Pons (tissue), 1 donor: ENCODE data around the gene EIF5AL1.
"Not testable (repeated sequence)": the region's sequence is repeated elsewhere in the genome, so short reads cannot be mapped to it uniquely, and the experiment has no call there.

Source experiments
- DNase-seq: peaks from one replicate; pipeline ENCODE4 v3.0.0-alpha.2; 2016; ENCODE audit warnings: low spot score

EIF5AL1 gene

GRCh38 chr10:79509934-79510508 is 2.3 kb upstream of the EIF5AL1 start:
- DNase-seq = not testable (repeated sequence)

GRCh38 chr10:79516532-79517205 is 4.3 kb downstream of the EIF5AL1 start:
- DNase-seq = not testable (repeated sequence)

- not testable (repeated sequence) for DNase-seq
These were observed 5.2 kb downstream of the EIF5AL1 start for GRCh38 chr10:79517567-79517966.

GRCh38 chr10:79521751-79522150 is 9.4 kb downstream of the EIF5AL1 start:
- not testable (repeated sequence) for DNase-seq

- not testable (repeated sequence) for DNase-seq
These were observed 10.1 kb downstream of the EIF5AL1 start for GRCh38 chr10:79522464-79522863.

- not testable (repeated sequence) for DNase-seq
These were observed 11.0 kb downstream of the EIF5AL1 start for GRCh38 chr10:79523157-79523853.

- not testable (repeated sequence) for DNase-seq
These were observed 12.8 kb downstream of the EIF5AL1 start for GRCh38 chr10:79525049-79525710.

GRCh38 chr10:79528261-79528660 is 15.9 kb downstream of the EIF5AL1 start:
- not testable (repeated sequence) for DNase-seq

GRCh38 chr10:79533142-79533902 is 21.0 kb downstream of the EIF5AL1 start:
- not testable (repeated sequence) for DNase-seq

GRCh38 chr10:79533903-79534175 is 21.5 kb downstream of the EIF5AL1 start:
- DNase-seq = not testable (repeated sequence)

GRCh38 chr10:79538311-79538710 is 26.0 kb downstream of the EIF5AL1 start:
- DNase-seq = not testable (repeated sequence)

GRCh38 chr10:79540930-79541329 is 28.6 kb downstream of the EIF5AL1 start:
- DNase-seq = not testable (repeated sequence)

- no peak for DNase-seq
These were observed 30.3 kb downstream of the EIF5AL1 start for GRCh38 chr10:79542626-79543025.

- not testable (repeated sequence) for DNase-seq
These were observed 32.1 kb downstream of the EIF5AL1 start for GRCh38 chr10:79544408-79544807.

- DNase-seq = not testable (repeated sequence)
These were observed 32.8 kb downstream of the EIF5AL1 start for GRCh38 chr10:79544926-79545659.

- not testable (repeated sequence) for DNase-seq
These were observed 34.8 kb downstream of the EIF5AL1 start for GRCh38 chr10:79547128-79547527.

GRCh38 chr10:79547973-79548372 is 35.6 kb downstream of the EIF5AL1 start:
- DNase-seq = no peak

- no peak for DNase-seq
These were observed 39.8 kb downstream of the EIF5AL1 start for GRCh38 chr10:79552143-79552542.

- DNase-seq = no peak
These were observed 43.3 kb downstream of the EIF5AL1 start for GRCh38 chr10:79555354-79556309.

- not testable (repeated sequence) for DNase-seq
These were observed 44.6 kb downstream of the EIF5AL1 start for GRCh38 chr10:79556961-79557360.
